ENCODE results near the gene CDC42SE2.

DNA sequence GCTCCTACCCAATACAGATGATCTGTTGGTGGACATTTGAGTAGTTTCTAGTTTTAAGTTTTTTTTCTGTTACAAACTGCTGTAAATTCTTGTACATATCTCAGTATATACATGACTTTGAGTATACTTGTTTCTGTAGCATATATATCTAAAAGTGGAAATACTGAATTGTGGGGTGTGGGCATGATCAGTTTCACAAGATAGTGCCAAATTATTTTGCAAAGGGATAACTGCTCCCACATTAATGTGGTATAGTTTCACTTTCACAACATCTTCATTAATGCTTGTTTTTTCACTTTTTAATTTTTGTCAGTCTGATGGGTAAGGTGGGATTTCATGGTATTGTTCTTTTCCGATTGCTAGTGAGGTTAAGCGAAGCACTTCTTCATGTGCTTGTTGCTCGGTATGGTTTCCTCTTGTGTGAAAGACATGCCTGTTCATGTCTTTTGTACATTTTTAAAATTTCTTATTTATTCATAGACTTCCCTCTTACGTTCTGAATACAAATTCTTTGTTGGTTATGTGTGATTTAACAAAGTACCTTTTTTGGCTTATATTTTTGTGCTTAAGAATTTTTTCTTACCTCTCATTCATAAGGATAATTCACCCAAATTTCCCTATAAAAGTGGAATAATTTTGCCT lies 103.5 kb downstream of the CDC42SE2 start:
- TF ChIP-seq, protein P1, sequence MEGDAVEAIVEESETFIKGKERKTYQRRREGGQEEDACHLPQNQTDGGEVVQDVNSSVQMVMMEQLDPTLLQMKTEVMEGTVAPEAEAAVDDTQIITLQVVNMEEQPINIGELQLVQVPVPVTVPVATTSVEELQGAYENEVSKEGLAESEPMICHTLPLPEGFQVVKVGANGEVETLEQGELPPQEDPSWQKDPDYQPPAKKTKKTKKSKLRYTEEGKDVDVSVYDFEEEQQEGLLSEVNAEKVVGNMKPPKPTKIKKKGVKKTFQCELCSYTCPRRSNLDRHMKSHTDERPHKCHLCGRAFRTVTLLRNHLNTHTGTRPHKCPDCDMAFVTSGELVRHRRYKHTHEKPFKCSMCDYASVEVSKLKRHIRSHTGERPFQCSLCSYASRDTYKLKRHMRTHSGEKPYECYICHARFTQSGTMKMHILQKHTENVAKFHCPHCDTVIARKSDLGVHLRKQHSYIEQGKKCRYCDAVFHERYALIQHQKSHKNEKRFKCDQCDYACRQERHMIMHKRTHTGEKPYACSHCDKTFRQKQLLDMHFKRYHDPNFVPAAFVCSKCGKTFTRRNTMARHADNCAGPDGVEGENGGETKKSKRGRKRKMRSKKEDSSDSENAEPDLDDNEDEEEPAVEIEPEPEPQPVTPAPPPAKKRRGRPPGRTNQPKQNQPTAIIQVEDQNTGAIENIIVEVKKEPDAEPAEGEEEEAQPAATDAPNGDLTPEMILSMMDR (conservative IDR thresholded peaks at IDR 0.05 in 1 of 2, IDR thresholded peaks at IDR 0.05 in 1 of 2; ENCODE audit: extremely low read depth in 1 of 2, insufficient read depth in 1 of 2, low read depth in 1 of 2, low read length in 2 of 2): no peak
- no peak for TF ChIP-seq EZH2 (IDR thresholded peaks at IDR 0.05; ENCODE audit: borderline replicate concordance, low read length)
